Measurements from ENCODE around the gene ARHGAP36.

DNA sequence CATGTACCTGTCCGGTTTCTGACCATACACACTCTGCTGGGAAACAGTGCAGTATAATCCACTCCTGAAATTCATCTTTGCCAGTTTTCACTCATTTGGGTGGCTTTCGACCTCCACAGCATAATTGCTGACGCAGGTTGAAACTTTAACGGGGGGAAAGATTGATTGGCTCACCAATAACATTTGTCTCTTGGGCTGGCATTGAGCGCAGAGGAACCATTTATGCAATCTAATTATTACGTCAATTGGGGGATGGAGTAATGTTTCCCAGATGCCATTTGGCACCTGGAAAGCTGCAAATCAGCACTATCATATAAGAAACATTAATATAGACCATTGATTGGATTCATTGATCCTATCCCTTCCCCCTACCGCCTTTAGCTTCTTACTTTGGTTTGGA is 24.1 kb upstream of the ARHGAP36 start:
- TF ChIP-seq, protein P1, sequence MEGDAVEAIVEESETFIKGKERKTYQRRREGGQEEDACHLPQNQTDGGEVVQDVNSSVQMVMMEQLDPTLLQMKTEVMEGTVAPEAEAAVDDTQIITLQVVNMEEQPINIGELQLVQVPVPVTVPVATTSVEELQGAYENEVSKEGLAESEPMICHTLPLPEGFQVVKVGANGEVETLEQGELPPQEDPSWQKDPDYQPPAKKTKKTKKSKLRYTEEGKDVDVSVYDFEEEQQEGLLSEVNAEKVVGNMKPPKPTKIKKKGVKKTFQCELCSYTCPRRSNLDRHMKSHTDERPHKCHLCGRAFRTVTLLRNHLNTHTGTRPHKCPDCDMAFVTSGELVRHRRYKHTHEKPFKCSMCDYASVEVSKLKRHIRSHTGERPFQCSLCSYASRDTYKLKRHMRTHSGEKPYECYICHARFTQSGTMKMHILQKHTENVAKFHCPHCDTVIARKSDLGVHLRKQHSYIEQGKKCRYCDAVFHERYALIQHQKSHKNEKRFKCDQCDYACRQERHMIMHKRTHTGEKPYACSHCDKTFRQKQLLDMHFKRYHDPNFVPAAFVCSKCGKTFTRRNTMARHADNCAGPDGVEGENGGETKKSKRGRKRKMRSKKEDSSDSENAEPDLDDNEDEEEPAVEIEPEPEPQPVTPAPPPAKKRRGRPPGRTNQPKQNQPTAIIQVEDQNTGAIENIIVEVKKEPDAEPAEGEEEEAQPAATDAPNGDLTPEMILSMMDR (IDR thresholded peaks at IDR 0.05; ENCODE audit: insufficient read depth, low read length, poor library complexity, severe bottlenecking) = no peak
- TF ChIP-seq EZH2phosphoT487 (conservative IDR thresholded peaks at IDR 0.05; ENCODE audit: low read length) = no peak
